GM13977 (cell line): ENCODE results near the gene SLC14A1.

Experiments
- DNase-seq: peaks from one replicate; pipeline ENCODE4 v3.0.0; 2012; ENCODE audit warnings: low spot score
- in situ Hi-C: fragments of 300-500 bp; cut with MboI; formaldehyde crosslinking; loops from one replicate; pipeline ENCODE4 v1.12.0; 2022; ENCODE audit warnings: low sequenced_read_pairs, low pct_unique_long_range_greater_than_20kb, mixed read lengths, inconsistent platforms; ENCODE audit not compliant: unreplicated experiment
- TF ChIP-seq, protein P1 (sequence below): IDR thresholded peaks from 2 replicates; pipeline ENCODE4 v1.5.1; 2012; ENCODE audit warnings: mild to moderate bottlenecking, control low read depth; ENCODE audit not compliant: insufficient read depth; ENCODE audit errors: extremely low read depth, missing control alignments

SLC14A1 gene

DNA sequence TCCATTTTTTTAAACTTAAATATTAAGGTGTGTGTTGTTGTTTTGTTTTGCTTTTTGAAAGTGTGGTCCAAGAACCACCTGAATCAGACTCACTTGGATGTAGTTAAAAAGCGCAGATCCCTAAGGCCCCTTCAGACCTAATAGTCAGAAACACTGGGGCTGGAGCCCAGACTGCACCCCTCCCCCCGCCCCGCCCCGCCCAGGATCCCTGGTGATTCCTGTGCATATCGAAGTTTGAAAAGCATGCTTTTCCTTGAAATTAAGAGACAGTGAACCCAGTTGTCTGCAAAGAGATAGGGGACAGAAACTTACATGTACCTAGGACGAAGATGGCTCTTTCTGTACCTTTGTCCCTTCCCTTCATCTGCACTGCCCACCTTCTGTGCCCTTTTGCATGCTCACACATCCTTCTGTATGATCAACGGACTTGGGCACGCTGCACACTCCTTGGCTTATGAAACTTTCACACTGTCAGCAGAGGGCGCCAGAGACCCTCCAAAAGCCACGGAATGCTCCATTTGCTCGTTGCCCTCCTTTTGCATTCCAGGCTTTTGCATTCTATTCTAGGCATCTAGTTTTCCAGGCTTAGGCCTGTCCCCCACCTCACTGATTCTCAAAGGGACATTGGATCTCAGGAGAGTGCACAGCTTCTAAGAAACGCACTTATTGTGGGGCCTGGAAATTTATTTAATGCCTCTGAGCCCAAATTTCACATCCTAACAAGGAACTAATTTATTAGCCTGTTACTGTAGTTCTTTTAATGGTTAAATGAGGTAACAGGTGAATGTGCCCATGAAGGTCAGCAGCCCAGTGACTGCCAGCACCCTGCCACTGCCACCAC, 32.8 kb upstream of the SLC14A1 start:
- TF ChIP-seq, protein P1, sequence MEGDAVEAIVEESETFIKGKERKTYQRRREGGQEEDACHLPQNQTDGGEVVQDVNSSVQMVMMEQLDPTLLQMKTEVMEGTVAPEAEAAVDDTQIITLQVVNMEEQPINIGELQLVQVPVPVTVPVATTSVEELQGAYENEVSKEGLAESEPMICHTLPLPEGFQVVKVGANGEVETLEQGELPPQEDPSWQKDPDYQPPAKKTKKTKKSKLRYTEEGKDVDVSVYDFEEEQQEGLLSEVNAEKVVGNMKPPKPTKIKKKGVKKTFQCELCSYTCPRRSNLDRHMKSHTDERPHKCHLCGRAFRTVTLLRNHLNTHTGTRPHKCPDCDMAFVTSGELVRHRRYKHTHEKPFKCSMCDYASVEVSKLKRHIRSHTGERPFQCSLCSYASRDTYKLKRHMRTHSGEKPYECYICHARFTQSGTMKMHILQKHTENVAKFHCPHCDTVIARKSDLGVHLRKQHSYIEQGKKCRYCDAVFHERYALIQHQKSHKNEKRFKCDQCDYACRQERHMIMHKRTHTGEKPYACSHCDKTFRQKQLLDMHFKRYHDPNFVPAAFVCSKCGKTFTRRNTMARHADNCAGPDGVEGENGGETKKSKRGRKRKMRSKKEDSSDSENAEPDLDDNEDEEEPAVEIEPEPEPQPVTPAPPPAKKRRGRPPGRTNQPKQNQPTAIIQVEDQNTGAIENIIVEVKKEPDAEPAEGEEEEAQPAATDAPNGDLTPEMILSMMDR: peak; percentile 87
- DNase-seq: peak; percentile 62
- in situ Hi-C loops: no loop called here

DNA sequence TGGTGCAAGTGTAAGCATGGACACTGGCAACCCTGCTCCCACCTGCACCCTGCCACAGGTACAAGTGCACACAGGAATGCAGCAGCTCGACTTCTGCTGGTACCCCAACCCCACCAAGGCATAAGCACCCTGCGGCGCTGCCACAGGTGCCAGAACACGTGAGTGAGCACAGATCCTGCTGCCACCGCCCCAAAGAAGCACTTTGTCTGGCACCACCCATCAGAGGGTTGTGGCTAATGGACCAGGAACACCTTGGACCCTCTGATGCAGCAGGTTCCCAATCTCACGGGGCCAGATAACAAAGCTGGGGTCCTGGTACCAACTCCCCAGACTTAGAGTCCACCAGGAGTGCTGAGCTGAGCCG, 32.2 kb upstream of the SLC14A1 start:
- TF ChIP-seq, protein P1: no peak
- no peak for DNase-seq
- in situ Hi-C loops: no loop called here

DNA sequence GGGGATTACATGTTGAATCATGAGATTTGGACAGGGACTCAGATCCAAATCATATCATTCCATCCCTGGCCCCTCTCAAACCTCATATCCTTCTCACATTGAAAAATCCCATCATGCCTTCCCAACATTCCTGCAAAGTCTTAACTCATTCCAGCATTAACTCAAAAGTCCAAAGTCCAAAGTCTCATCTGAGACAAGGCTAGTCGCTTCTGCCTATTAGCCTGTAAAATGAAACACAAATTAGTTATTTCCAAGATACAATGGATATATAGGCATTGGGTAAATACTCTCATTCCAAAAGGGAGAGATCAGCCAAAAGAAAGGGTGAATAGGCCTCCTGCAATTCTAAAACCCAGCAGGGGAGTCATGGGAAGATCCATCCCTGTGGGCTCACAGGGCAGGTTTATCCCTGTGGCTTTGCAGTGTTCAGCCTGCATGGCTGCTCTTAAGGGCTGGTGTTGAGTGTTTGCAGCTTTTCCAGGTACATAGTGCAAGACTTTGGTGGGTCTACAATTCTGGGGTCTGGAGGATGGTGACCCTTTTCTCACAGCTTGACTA, 21.2 kb upstream of the SLC14A1 start:
- in situ Hi-C loops: no loop called here
- TF ChIP-seq, protein P1: no peak

DNA sequence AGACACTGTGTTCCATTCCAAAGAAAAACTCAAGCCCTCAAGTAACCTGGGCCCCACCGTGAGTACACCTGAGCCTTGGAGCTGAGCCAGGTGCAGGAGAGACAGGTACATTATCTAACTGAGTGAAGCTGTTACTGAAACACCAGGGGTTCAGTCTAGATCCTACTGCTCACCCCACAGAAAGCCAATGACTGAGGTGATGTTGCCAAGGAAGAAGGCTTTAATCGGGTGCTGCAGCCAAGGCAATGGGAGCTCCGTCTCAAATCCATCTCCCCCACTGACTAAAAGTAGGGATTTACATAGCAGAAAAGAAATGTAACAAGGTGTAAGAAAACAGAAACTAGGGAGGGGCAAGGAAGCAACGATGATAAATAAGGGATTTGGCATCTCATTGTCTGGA, 15.2 kb upstream of the SLC14A1 start:
- in situ Hi-C loops: no loop called here
- TF ChIP-seq, protein P1: no peak
- DNase-seq: no peak

More for the DNA sequence above, 21.2 kb upstream of the SLC14A1 start:
- no peak for DNase-seq

DNA sequence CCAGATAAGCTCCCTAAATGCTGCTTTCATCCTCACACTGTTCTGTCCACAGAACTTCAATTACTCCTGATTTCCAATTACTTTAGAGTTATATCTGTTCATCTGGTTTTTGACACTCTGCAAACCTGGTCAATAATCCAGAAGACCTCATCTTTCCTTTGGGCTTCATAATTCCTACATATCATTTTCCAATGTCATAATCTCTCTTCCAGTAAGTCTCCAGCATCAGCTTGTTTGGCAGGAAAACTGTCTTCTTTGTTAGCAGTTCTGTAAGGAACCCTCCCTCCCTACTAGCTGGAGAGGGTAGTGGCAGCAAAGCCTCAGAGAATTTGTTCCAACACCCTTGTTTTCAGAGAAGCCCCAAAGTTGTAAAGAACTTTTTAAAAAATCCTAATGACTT, 11.9 kb upstream of the SLC14A1 start:
- DNase-seq: no peak
- TF ChIP-seq, protein P1: no peak
- in situ Hi-C loops: no loop called here

DNA sequence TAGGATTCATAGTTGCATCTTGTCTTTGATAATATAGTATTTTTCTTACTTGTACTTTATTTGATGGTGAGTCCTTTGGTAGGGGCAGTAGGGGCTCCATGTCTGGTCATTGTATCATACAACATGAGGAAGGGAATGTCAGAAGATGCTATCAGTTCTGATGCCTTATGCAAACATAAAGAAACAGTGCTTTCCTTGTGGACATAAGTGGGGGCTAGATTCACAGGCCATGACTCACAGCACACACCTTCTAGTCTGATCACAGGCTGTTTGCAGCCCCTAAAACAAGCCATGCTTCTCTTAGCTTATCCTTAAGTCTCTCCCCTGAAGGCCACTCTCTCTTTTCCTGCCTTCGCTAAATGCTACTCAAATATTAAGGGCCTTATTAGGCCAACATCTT, 10.7 kb upstream of the SLC14A1 start:
- DNase-seq: no peak
- in situ Hi-C loops: no loop called here
- TF ChIP-seq, protein P1: no peak
